ENCODE measurements around the gene FCRL6. TPM values are rescaled to one million over a fixed set of nuclear protein-coding genes. Genes with fewer than 3 reads are reported as not detected.

FCRL6 gene
- total RNA-seq, 3 donors from 2014 or later (not counting 1 experiment from before 2014, with no cell fraction given), result 138 to 309 (median 298) TPM

DNA sequence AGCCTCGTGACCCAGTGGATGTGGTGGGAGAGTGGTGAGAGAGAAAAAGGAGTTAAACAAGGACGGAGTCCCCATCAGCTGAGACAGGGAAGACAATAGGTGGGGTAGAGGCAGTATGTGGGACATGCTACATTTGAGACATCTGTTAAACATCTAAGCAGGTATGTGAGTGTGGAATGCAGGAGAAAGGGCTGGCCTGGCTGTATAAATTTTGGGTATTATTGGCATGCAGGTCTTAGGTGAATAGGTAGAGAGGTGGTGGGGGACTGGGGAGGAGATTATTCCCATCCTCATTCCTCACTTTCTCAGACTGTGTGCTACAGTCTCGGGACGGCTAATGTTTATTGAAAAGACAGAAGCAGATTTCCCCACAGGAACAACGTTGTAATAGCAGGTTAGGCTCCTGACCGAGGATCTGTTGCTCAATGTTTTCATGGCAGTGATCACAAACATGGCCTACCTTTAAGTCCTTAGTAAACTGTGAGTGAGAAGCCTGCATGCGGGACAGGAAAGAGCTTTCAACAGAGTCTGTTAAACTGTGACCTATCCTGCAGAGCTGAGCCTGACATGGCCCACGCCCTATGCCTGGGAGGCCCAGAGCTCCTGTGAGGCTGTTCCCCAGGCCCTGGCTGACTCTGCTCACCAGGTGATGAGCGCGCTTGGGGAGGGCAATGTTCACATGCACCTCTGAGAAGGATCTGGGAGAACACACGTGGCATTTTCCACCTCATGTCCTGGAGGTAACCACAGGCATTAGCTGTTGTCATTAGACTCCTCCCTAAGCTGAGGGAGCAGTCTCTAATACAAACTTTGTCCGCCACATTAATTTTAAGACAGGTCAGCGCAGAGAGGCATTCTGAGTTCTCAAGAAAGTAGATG is 43.8 kb downstream of the FCRL6 start:
- H3K4me1 Mint-ChIP-seq, result peaks cover 7 to 24% of the 10 kb centered on the region in 2 donors
- DNase-seq, result no peak
- 88% methylated on average over 13 of the region's 13 CpGs for WGBS (ENCODE audit: insufficient coverage)
- no peak overlapping the region for H3K4me3 Mint-ChIP-seq
- H3K27ac Mint-ChIP-seq, result no peak overlapping the region
- intact Hi-C loops (cut with micrococcal nuclease), result no loop called here
- TF ChIP-seq, protein P1, sequence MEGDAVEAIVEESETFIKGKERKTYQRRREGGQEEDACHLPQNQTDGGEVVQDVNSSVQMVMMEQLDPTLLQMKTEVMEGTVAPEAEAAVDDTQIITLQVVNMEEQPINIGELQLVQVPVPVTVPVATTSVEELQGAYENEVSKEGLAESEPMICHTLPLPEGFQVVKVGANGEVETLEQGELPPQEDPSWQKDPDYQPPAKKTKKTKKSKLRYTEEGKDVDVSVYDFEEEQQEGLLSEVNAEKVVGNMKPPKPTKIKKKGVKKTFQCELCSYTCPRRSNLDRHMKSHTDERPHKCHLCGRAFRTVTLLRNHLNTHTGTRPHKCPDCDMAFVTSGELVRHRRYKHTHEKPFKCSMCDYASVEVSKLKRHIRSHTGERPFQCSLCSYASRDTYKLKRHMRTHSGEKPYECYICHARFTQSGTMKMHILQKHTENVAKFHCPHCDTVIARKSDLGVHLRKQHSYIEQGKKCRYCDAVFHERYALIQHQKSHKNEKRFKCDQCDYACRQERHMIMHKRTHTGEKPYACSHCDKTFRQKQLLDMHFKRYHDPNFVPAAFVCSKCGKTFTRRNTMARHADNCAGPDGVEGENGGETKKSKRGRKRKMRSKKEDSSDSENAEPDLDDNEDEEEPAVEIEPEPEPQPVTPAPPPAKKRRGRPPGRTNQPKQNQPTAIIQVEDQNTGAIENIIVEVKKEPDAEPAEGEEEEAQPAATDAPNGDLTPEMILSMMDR (IDR thresholded peaks at IDR 0.05), result no peak
- Histone ChIP-seq H3K36me3 (ENCODE audit: control insufficient read depth, insufficient read depth, low read length) (no peaks in the 10 kb centered on the region), H3K4me1 (ENCODE audit: control insufficient read depth, insufficient read depth, low read length) (no peaks in the 10 kb centered on the region), H3K27me3 (ENCODE audit: control insufficient read depth, insufficient read depth, low read length) (no peaks in the 10 kb centered on the region), H3K27ac (ENCODE audit: low read length) (no peak overlapping the region), H3K9me3 (ENCODE audit: control insufficient read depth, insufficient read depth, low read length) (no peaks in the 10 kb centered on the region), H3K4me3 (ENCODE audit: low read length) (no peak overlapping the region)
- peaks cover 9 to 23% of the 10 kb centered on the region in 2 donors for H3K27me3 Mint-ChIP-seq (ENCODE audit: low read depth in 2 of 2)
- H3K9me3 Mint-ChIP-seq, result no peaks in the 10 kb centered on the region
- ATAC-seq, result no peak
- H3K36me3 Mint-ChIP-seq, result no peaks in the 10 kb centered on the region

DNA sequence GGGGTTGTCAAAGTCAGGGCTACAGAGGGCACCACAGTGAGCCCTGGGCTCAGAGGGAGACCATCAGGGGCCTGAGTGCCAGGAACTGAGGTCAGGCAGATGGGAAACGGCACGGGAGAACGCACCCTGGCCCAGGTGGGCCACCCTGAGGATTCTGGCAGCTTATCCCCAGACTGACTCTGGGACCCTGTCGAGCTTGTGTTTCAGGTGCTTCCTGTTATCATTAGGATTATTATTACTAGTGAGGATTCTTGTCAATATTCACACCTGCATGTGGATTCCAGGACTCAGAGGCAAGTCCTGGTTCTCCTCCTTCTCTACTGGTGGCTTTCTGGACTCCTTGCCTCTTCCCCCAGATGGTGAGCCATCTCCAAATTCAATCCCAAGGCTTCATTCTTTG is 45.1 kb downstream of the FCRL6 start:
- intact Hi-C loops (cut with micrococcal nuclease), result no loop called here
- Mint-ChIP-seq H3K27ac (no peak overlapping the region), H3K36me3 (no peaks in the 10 kb centered on the region), H3K27me3 (ENCODE audit: low read depth in 2 of 2) (peaks cover 9 to 21% of the 10 kb centered on the region in 2 donors), H3K9me3 (no peaks in the 10 kb centered on the region), H3K4me1 (peaks cover 10 to 19% of the 10 kb centered on the region in 2 donors), H3K4me3 (no peak overlapping the region)
- TF ChIP-seq, protein P1 (IDR thresholded peaks at IDR 0.05), result no peak
- Histone ChIP-seq H3K9me3 (ENCODE audit: control insufficient read depth, insufficient read depth, low read length) (no peaks in the 10 kb centered on the region), H3K27ac (ENCODE audit: low read length) (no peak overlapping the region), H3K36me3 (ENCODE audit: control insufficient read depth, insufficient read depth, low read length) (no peaks in the 10 kb centered on the region), H3K27me3 (ENCODE audit: control insufficient read depth, insufficient read depth, low read length) (no peaks in the 10 kb centered on the region), H3K4me1 (ENCODE audit: control insufficient read depth, insufficient read depth, low read length) (no peaks in the 10 kb centered on the region), H3K4me3 (ENCODE audit: low read length) (no peak overlapping the region)
- DNase-seq, result no peak
- ATAC-seq, result no peak
- 92% methylated on average over 3 of the region's 4 CpGs for WGBS (ENCODE audit: insufficient coverage)

DNA sequence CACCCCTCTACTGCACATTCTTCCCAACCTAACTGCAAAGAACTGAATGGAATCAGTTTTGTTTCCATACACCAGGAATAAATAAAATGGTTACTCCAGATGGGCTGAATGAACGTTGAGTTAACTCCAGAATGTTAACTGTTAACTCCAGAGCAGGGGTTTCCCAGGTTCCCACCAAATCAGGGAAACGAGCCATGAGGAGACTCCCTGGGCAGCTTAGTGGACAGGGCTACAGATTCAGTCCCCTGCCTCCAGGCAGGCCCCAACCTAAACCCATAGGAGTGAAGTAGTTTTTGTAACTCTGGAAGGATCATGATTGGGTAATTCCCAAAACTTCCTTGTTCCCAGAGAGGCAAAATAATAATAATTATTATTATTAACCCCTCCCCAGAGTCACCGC is 46.2 kb downstream of the FCRL6 start:
- no peaks in the 10 kb centered on the region for H3K4me1 ChIP-seq (ENCODE audit: control insufficient read depth, insufficient read depth, low read length)
- H3K4me3 ChIP-seq (ENCODE audit: low read length), result no peak overlapping the region
- no peak overlapping the region for H3K27ac ChIP-seq (ENCODE audit: low read length)
- 79% methylated on average over 3 of the region's 3 CpGs for WGBS (ENCODE audit: insufficient coverage)
- TF ChIP-seq, protein P1 (IDR thresholded peaks at IDR 0.05), result no peak
- H3K36me3 ChIP-seq (ENCODE audit: control insufficient read depth, insufficient read depth, low read length), result no peaks in the 10 kb centered on the region
- Mint-ChIP-seq H3K9me3 (no peaks in the 10 kb centered on the region), H3K27me3 (ENCODE audit: low read depth in 2 of 2) (peaks cover 9 to 21% of the 10 kb centered on the region in 2 donors), H3K4me3 (no peak overlapping the region), H3K27ac (no peak overlapping the region), H3K4me1 (peaks cover 13 to 19% of the 10 kb centered on the region in 2 donors), H3K36me3 (no peaks in the 10 kb centered on the region)
- H3K27me3 ChIP-seq (ENCODE audit: control insufficient read depth, insufficient read depth, low read length), result no peaks in the 10 kb centered on the region
- intact Hi-C loops (cut with micrococcal nuclease), result no loop called here
- no peaks in the 10 kb centered on the region for H3K9me3 ChIP-seq (ENCODE audit: control insufficient read depth, insufficient read depth, low read length)
- ATAC-seq (no peak), DNase-seq (no peak)

All from natural killer cell (primary cell).